Activated CD8-positive, alpha-beta memory T cell treated with anti-CD3 and anti-CD28 coated beads, Interleukin-2, amount 50 U/mL, for 24 hours (primary cell): Measurements from ENCODE around the gene GATAD2B.
"Not testable (repeated sequence)": the region's sequence is repeated elsewhere in the genome, so short reads cannot be mapped to it uniquely, and the experiment has no call there.

Source experiments
- DNase-seq: peaks from one replicate; pipeline ENCODE4 v3.0.0-alpha.2; 2020; ENCODE audit errors: extremely low read depth

The GATAD2B gene

DNA sequence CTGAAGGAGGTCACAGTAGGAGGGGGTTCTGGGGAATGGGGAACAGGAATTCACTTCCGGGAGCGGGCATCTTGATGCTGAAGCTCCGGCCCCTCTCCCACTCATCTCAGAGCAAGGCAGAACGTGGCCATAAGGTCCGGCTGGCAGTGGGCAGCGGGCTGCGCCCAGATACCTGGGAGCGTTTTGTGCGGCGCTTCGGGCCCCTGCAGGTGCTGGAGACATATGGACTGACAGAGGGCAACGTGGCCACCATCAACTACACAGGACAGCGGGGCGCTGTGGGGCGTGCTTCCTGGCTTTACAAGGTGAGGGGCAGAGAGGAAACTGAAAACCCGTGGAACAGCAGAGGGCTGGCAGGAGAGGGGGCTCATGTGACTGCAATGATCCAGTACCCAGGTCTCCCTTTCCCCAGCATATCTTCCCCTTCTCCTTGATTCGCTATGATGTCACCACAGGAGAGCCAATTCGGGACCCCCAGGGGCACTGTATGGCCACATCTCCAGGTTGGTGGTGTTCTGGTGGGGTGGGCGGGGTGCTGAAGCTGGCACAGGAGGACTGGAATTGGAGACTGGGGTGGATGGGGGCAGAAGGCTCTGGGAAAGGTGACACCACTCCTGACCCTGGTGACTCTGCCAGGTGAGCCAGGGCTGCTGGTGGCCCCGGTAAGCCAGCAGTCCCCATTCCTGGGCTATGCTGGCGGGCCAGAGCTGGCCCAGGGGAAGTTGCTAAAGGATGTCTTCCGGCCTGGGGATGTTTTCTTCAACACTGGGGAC, 144.5 kb downstream of the GATAD2B start:
- DNase-seq: no peak

- no peak for DNase-seq
Measured at GRCh38 chr1:153777648-153778047, 145.1 kb downstream of the GATAD2B start.

GRCh38 chr1:153776845-153777370, 145.9 kb downstream of the GATAD2B start:
- no peak for DNase-seq

- no peak for DNase-seq
Measured at GRCh38 chr1:153776352-153776751, 146.4 kb downstream of the GATAD2B start.

DNA sequence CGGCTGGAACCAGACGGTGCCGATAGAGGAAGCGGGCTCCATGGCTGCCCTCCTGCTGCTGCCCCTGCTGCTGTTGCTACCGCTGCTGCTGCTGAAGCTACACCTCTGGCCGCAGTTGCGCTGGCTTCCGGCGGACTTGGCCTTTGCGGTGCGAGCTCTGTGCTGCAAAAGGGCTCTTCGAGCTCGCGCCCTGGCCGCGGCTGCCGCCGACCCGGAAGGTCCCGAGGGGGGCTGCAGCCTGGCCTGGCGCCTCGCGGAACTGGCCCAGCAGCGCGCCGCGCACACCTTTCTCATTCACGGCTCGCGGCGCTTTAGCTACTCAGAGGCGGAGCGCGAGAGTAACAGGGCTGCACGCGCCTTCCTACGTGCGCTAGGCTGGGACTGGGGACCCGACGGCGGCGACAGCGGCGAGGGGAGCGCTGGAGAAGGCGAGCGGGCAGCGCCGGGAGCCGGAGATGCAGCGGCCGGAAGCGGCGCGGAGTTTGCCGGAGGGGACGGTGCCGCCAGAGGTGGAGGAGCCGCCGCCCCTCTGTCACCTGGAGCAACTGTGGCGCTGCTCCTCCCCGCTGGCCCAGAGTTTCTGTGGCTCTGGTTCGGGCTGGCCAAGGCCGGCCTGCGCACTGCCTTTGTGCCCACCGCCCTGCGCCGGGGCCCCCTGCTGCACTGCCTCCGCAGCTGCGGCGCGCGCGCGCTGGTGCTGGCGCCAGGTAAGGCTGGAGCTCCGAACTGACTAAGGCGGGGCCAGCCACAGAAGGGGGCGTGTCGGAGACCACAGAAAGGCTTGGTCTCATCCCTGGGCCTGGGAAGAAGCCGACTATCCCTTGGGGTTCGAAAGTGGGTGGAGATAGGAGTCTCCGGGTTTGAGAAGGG, 147.1 kb downstream of the GATAD2B start:
- DNase-seq: no peak

GRCh38 chr1:153774780-153775457, 147.9 kb downstream of the GATAD2B start, which contains the start of gene SLC27A3:
Gene SLC27A3, plus strand, starts transcription at chr1:153775407. Its CDS starts 91 bp downstream, at chr1:153775498.
- no peak for DNase-seq

DNA sequence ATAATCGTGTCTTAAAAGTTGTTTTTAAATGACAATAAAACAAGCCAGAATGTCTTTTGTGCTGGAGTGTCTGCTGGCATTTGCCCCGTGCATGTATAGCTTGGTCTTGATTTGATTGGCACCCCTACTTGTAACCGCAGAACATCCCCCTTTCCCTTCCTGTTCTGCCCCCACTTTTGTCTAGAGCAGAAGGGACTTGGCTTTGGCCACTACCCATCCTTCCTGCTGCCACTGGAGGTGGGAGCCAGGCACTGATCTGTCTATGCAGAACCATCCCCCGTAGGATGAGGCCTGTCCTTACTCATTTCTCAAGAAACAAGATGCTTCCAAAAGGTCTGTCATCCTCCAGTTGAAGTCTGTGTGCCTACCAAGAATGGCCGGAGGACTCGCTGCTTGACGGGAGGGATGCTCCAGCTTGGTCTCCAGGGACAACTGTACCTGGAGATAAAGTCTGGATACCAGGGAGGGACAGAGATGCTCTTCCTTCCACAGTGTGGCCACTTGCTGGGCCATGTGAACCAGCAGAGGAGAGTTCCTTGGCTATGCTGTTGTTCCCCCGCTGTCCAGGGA, 148.7 kb downstream of the GATAD2B start:
- no peak for DNase-seq

DNA sequence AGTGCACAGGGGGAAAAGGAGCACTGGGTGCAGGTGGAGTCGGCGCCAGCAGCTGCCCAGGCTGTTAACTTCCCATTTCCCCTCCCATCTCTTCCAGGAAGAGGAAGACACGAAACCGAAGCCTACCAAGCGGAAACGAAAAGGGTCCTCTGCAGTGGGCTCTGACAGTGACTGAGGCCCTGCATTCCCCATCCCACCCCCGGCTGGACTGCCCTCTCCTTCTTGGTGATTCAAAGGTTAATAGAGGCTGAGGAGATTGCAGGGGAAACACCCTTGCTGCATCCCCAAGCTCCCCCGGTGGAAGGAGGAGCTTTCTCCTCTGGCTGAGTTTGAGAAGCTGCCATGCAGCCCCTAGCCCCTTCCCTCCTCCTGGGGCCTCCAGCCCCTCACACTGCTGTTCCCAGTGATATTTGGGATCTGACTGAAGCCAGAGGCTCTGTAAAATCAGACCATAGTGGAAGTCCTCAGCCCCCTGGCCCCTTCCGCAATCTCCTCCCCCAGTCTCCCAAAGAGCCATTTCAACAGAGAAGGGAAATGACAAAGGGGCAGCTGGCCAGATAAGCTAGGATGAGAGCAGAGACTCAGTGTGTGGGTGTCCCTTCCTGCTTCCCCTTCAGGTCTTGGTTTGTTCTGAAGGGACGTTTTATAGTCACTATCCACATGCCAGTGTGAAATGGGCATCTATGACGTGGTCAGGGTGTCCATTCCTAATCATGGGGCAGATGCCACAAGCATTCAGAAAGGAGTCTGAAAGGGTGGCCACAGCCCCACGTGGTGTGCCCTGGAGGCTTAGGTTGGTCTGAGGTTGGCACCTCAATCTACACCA, 149.5 kb downstream of the GATAD2B start:
- DNase-seq: no peak

DNA sequence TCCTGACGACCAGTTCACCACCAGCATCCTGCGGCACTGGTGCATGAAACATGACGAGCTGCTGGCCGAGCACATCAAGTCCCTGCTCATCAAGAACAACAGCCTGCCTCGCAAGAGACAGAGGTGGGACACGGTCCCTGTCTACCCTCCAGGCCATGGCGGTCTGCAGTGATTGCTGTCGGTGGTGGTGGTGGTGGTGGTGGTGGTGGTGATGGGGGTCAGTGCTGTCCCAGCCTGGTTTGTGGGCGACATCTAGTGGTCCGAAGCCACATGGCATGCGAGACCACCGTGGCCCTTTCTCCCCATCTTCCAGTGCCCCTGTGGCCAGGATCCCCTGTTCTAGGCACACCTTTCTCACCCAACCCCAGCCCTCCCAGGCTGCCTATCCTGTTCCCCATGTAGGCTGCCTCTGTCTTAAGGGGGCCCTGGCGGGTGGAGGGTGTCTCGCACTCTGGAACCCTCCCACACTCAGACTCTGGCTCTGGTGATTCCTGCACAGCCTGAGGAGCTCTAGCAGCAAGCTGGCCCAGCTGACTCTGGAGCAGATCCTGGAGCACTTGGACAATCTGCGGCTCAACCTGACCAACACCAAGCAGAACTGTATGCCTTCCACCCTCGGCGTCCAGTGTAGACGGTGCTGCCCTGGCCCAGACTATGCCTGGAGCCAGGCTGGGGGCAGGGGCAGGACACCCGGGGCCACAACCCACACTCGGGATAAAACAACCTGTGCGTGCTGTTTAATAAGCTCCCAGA, 150.8 kb downstream of the GATAD2B start:
- DNase-seq: no peak

GRCh38 chr1:153771261-153771660, 151.5 kb downstream of the GATAD2B start:
- no peak for DNase-seq

- DNase-seq: no peak
Measured at GRCh38 chr1:153770797-153771196, 152.0 kb downstream of the GATAD2B start.

- DNase-seq: no peak
Measured at GRCh38 chr1:153769221-153769620, 153.6 kb downstream of the GATAD2B start.

DNA sequence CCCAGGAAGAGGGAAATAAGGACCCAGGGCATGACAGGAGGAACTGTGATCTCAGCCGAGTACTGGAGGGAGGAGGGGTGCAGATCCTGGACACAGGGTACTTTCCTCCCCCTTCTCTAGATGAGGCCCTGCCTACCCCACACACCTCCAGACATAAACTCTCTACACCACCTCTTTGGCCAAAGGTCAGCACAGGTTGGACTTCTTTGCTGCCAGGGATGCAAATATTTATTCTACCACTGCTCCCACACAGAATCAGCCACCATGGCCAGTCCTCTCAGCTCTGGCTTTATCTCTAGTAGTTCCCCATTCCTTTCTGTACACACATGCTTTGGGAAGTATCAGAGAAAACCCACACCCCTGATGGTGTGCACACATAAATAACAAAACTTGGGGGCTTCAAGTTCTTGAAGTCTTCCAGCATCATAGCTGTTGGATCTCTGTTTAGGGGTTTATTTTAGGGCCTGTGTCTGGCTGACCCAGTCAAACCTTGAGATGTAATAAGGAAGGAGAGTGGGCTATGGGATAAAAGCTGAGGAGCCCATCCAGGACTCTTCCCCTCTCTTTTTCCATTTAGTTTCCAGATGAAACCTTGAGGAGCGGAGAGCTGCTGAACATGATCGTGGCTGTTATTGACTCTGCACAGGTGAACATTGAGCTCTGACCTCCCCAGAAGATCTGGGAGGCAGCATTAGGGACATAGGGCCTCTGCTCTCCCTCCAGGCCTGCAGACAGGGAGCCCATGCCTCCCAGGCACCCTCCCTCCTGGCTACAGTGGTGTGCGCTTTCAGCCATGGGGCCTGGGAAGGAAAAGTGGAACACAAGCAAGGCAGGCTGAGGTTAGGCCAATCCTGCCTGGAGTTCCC, 154.2 kb downstream of the GATAD2B start:
- no peak for DNase-seq

DNA sequence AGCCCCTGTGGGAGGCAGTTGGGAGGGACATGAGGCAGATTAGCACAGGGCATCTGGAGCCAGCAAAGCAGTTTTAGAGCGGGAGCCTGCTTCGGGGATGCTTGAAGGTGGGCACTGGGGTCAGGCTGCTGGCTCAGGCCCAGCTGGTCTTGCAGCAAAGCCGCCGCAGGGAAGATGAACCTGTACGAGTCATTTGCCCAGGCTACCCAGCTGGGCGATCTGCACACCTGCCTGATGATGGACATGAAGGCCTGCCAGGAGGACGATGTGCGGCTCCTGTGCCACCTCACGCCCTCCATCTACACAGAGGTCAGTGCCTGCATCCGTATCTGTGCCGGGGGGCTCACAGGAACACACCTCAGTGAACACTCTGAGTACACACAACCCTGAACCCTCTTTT, 155.3 kb downstream of the GATAD2B start:
- DNase-seq: no peak

- not testable (repeated sequence) for DNase-seq
Measured at GRCh38 chr1:153766663-153767062, 156.1 kb downstream of the GATAD2B start.

- DNase-seq: no peak
Measured at GRCh38 chr1:153764310-153764709, 158.5 kb downstream of the GATAD2B start.

GRCh38 chr1:153763365-153764225, 159.2 kb downstream of the GATAD2B start:
- DNase-seq: no peak

- DNase-seq: no peak
Measured at GRCh38 chr1:153760440-153760839, 162.3 kb downstream of the GATAD2B start.
